GM10266 (cell line): ENCODE measurements around the gene ANKS1B.

Experiments
- DNase-seq: peaks from one replicate; pipeline ENCODE4 v3.0.0; 2012; ENCODE audit errors: extremely low spot score
- CTCF ChIP-seq: IDR thresholded peaks from 2 replicates; pipeline ENCODE4 v1.5.1; 2012; ENCODE audit warnings: mild to moderate bottlenecking, low read depth; ENCODE audit not compliant: control insufficient read depth, insufficient read depth; ENCODE audit errors: missing control alignments

Gene ANKS1B

DNA sequence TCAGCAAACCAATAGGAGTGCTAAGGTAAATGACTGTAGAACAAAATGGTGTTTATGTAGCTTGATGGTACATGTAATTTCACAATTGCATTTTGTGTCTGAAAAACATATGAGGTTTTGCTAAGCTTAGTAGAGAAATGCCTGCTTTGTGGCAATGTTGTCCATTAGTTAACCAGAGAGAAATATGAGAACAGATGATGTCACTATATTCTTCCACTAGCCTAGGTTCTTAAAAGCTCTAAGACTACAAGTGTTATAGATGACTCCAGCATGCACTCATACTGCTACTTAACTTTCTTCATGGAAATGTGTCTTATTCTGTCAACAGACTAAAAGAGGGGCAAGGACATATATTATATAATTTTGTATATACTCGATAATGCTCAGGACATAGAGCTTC, 1030.2 kb downstream of the ANKS1B start:
- no peak for TF ChIP-seq CTCF
- DNase-seq = no peak

- no peak for DNase-seq
- TF ChIP-seq CTCF = no peak
Observed at GRCh38 chr12:98951406-98951805, 1033.3 kb downstream of the ANKS1B start.

DNA sequence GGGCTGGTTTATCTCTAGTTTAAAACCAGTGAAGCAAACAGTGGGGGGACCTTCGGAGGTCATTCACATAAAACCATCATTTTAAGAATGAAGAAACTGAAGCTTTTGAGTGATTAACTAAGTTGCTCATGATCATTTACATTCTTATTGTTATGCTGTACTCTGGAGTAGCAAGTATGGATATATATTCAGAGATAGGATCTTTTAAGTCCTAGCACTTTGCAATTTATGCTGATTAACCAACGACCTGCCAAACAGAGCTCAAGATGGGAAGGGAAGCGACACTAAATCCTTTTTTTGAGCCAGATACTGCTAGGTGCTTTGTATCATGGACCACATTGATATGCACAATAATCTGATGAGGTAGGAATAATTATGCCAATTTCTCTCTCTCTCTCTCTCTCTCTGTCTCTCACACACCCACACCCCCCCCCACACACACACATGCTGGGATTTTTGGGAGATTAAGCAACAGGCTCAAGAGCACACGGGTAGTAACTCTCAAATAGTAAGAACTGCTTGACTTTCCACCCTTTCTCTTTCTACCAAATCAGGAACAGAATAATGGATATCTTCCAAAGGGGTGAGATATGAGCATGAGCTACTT, 1036.3 kb downstream of the ANKS1B start:
- no peak for TF ChIP-seq CTCF

GRCh38 chr12:98945864-98946263, 1038.9 kb downstream of the ANKS1B start:
- TF ChIP-seq CTCF = no peak
- DNase-seq = no peak

More for the DNA sequence above, 1036.3 kb downstream of the ANKS1B start:
- no peak for DNase-seq

GRCh38 chr12:98939926-98940325, 1044.8 kb downstream of the ANKS1B start:
- TF ChIP-seq CTCF = no peak
- no peak for DNase-seq

- peak; percentile 34 for TF ChIP-seq CTCF
- DNase-seq = no peak
Observed at GRCh38 chr12:98939350-98939749, 1045.4 kb downstream of the ANKS1B start.

GRCh38 chr12:98935847-98936246, 1048.9 kb downstream of the ANKS1B start:
- DNase-seq = no peak
- TF ChIP-seq CTCF = no peak
